HepG2 (cell line): ENCODE measurements around the gene PTRH2. TPM values are rescaled to one million over a fixed set of nuclear protein-coding genes. Genes with fewer than 3 reads are reported as not detected.

Experiments
- ATAC-seq: fragments of 200-7000 bp; cut with Tn5 transposase; 3 replicates; pipeline ENCODE4 v1.9.1; 2020; ENCODE audit warnings: mild to moderate bottlenecking, moderate library complexity
- BruUV-seq: library from RNA; stranded (reverse); fragments of 400-500 nt; replicated peaks from 2 replicates; lab custom pipeline; 2021; lab: Mats Ljungman, UMichigan
- CTCF ChIA-PET: fragments of 300-600 bp; formaldehyde crosslinking; extraction: SDS; loops from one replicate; lab custom pipeline; 2021; ENCODE audit warnings: low total read pairs, inconsistent platforms, low intra/inter-chr PET ratio; lab: Yijun Ruan, JAX
- POLR2A ChIA-PET: fragments of 350-600 bp; sonication (Branson Sonifier 250); formaldehyde crosslinking; loops from one replicate; lab custom pipeline; 2020; ENCODE audit warnings: antibody characterized with exemption, inconsistent platforms; lab: Yijun Ruan, JAX
- DNase-seq: peaks from one replicate; pipeline ENCODE4 v3.0.0-alpha.2; 2015; ENCODE audit warnings: low spot score
- FAIRE-seq: peaks from 3 replicates; lab custom pipeline; 2011; peaks lifted over from hg19 to GRCh38; lab: Jason Lieb, UNC
- H2AFZ ChIP-seq: one replicate; pipeline ENCODE4 v1.6.1; 2011; ENCODE audit warnings: low read length, inconsistent platforms
- H3K27ac ChIP-seq: fragments of 300-600 bp; 3 replicates; pipeline ENCODE4 v1.8.0; 2011; ENCODE audit warnings: mixed run types, mild to moderate bottlenecking, mixed read lengths, low read length, inconsistent platforms; ENCODE audit not compliant: insufficient read depth; ENCODE audit errors: extremely low read length
- H3K27me3 ChIP-seq, 2 experiments: fragments of 200-600 bp in 1 of 2; 2 replicates in 1 of 2; 3 replicates in 1 of 2; pipeline versions ENCODE4 v1.6.0 to v1.8.0; 2011; ENCODE audit warnings: low read length in 2 of 2, mild to moderate bottlenecking in 2 of 2, moderate library complexity in 2 of 2, inconsistent platforms in 1 of 2; ENCODE audit not compliant: insufficient read depth in 2 of 2, control insufficient read depth in 1 of 2
- H3K36me3 ChIP-seq, 2 experiments: fragments of 200-600 bp in 1 of 2; replicated peaks in 1 of 2; 2 replicates in 1 of 2; 3 replicates in 1 of 2; pipeline versions ENCODE4 v1.5.1 to v1.8.0; 2011; ENCODE audit warnings: low read length in 2 of 2, inconsistent platforms in 1 of 2; ENCODE audit not compliant: insufficient read depth in 2 of 2, control insufficient read depth in 1 of 2
- H3K4me1 ChIP-seq: 2 replicates; pipeline ENCODE4 v1.5.1; 2012; ENCODE audit warnings: low read length, inconsistent platforms; ENCODE audit not compliant: insufficient read depth
- H3K4me2 ChIP-seq: 2 replicates; pipeline ENCODE4 v1.6.0; 2011; ENCODE audit warnings: low read depth, low read length, inconsistent platforms
- H3K4me3 ChIP-seq, 3 experiments: fragments of 200-600 bp in 1 of 3; sonication (generic), shearing (Covaris generic) in 1 of 3; replicated peaks in 1 of 3; 2 replicates each; pipeline ENCODE4 v1.5.1; 2011 to 2016; ENCODE audit warnings: low read length in 3 of 3, inconsistent platforms in 2 of 3, low read depth in 2 of 3, mild to moderate bottlenecking in 2 of 3, control low read depth in 1 of 3, mixed read lengths in 1 of 3; ENCODE audit not compliant: insufficient read depth in 1 of 3
- H3K79me2 ChIP-seq: one replicate; pipeline ENCODE4 v1.6.1; 2011; ENCODE audit warnings: low read length, inconsistent platforms; ENCODE audit not compliant: insufficient read depth
- H3K9ac ChIP-seq: 2 replicates; pipeline ENCODE4 v1.6.0; 2011; ENCODE audit warnings: mild to moderate bottlenecking, low read depth, low read length, inconsistent platforms; ENCODE audit not compliant: insufficient read depth
- H3K9me3 ChIP-seq: 2 replicates; pipeline ENCODE4 v1.5.1; 2012; ENCODE audit warnings: mild to moderate bottlenecking, low read length
- H4K20me1 ChIP-seq: 2 replicates; pipeline ENCODE4 v1.6.0; 2011; ENCODE audit warnings: inconsistent platforms, mild to moderate bottlenecking, low read length, moderate library complexity; ENCODE audit not compliant: insufficient read depth
- AGO2 ChIP-seq: fragments of 200-400 bp; formaldehyde crosslinking; optimal IDR thresholded peaks from 2 replicates; pipeline ENCODE3; 2017; ENCODE audit warnings: mild to moderate bottlenecking, low read depth, low read length, moderate library complexity
- ZBTB7A ChIP-seq: sonication (generic); formaldehyde crosslinking; IDR thresholded peaks from 2 replicates; pipeline ENCODE4 v1.8.0; 2022; ENCODE audit warnings: mild to moderate bottlenecking, missing genetic modification reagents
- ZNF224 ChIP-seq: sonication (generic); formaldehyde crosslinking; IDR thresholded peaks from 2 replicates; pipeline ENCODE4 v1.5.0; 2020; ENCODE audit warnings: mild to moderate bottlenecking, missing genetic modification reagents
- WGBS: methylation state at CpG from one replicate; pipeline ENCODE4 v1.1.6; 2017; ENCODE audit warnings: low lambda C conversion rate; 5-methylcytosine and 5-hydroxymethylcytosine counted together
- in situ Hi-C: cut with HindIII; loops from 2 replicates; pipeline ENCODE4 v1.10.0; 2017; ENCODE audit warnings: low pct_unique_long_range_greater_than_20kb; ENCODE audit not compliant: extremely low pct_ligation_motif_present
- intact Hi-C: fragments of 100-400 bp; cut with micrococcal nuclease; formaldehyde crosslinking; loops from one replicate; pipeline ENCODE4 v1.10.0; 2022; ENCODE audit not compliant: unreplicated experiment
- polyA plus RNA-seq, 8 experiments: library from polyadenylated mRNA; depleted of rRNA in 3 of 8; stranded (reverse) in 7 of 8; unstranded in 1 of 8; fragments of >200 nt; fragmentation: Illumina TruSeq in 4 of 8; extraction: Trizol in 4 of 8; gene quantifications; 2 replicates each; pipeline versions ENCODE4 v1.2.1 to v1.2.3, GENCODE V29; 2011 to 2016; ENCODE audit warnings: low read depth in 4 of 8, missing spikeins in 1 of 8, mixed read lengths in 1 of 8; ENCODE audit not compliant: insufficient read depth in 1 of 8
- total RNA-seq, 5 experiments: library from RNA; depleted of rRNA; stranded (reverse); fragments of >200 nt; fragmentation: Illumina TruSeq; extraction: Trizol; gene quantifications; 2 replicates each; pipeline ENCODE4 v1.2.3, GENCODE V29; 2016; ENCODE audit warnings: low read depth in 1 of 5

The PTRH2 gene
- total and polyA plus RNA-seq, 2 of the 13 experiments (the other 11 are each of a cell fraction or from before 2014, with no cell fraction given) = 67.7 to 83.3 TPM

- H3K27ac ChIP-seq = no peak overlapping the region
- no peak overlapping the region for H3K4me3 ChIP-seq
- ChIA-PET POLR2A (no interaction called here), CTCF (no interaction called here)
- no peaks in the 10 kb centered on the region for H3K79me2 ChIP-seq
- H3K4me2 ChIP-seq = no peak overlapping the region
- no peak for ATAC-seq
- H3K27me3 ChIP-seq = no peaks in the 10 kb centered on the region
- DNase-seq = no peak
- in situ Hi-C loops = no loop called here
- H3K4me1 ChIP-seq = no peaks in the 10 kb centered on the region
- H3K9me3 ChIP-seq = no peaks in the 10 kb centered on the region
- 96% methylated on average over 4 of the region's 4 CpGs for WGBS
- no peak for FAIRE-seq
- H3K36me3 ChIP-seq = peaks cover 46 to 98% of the 10 kb centered on the region in 2 experiments
- no peak overlapping the region for H2AFZ ChIP-seq
- TF ChIP-seq ZNF224 (no peak), AGO2 (peak; percentile 43)
- no peak overlapping the region for H3K9ac ChIP-seq
- H4K20me1 ChIP-seq = no peaks in the 10 kb centered on the region
- intact Hi-C loops = no loop called here
- no TSS peak for BruUV-seq
These were observed 26.9 kb downstream of the PTRH2 start for GRCh38 chr17:59680314-59680713.

GRCh38 chr17:59678918-59679317 is 28.3 kb downstream of the PTRH2 start:
- Histone ChIP-seq H3K4me3 (no peak overlapping the region), H3K27me3 (no peaks in the 10 kb centered on the region), H4K20me1 (no peaks in the 10 kb centered on the region), H2AFZ (no peak overlapping the region), H3K4me1 (no peaks in the 10 kb centered on the region), H3K9ac (no peak overlapping the region), H3K9me3 (no peaks in the 10 kb centered on the region), H3K36me3 (peaks cover 43 to 98% of the 10 kb centered on the region in 2 experiments), H3K27ac (no peak overlapping the region), H3K79me2 (no peaks in the 10 kb centered on the region), H3K4me2 (no peak overlapping the region)
- CTCF ChIA-PET = no interaction called here
- intact Hi-C loops (no loop called here), in situ Hi-C loops (no loop called here)
- POLR2A ChIA-PET = no interaction called here
- no peak for FAIRE-seq
- 68% methylated on average over 2 of the region's 2 CpGs for WGBS
- no TSS peak for BruUV-seq
- ATAC-seq = no peak
- DNase-seq = no peak
- no peak for TF ChIP-seq ZBTB7A (CRISPR knock-in tag)
